HG03354 (cell line): ENCODE measurements around the gene TMEM259.

Experiments used
- ATAC-seq: cut with Tn5 transposase; IDR thresholded peaks from one replicate; pipeline ENCODE4 v1.9.1; 2021; ENCODE audit warnings: mild to moderate bottlenecking; ENCODE audit not compliant: unreplicated experiment, poor library complexity, severe bottlenecking

TMEM259 gene

DNA sequence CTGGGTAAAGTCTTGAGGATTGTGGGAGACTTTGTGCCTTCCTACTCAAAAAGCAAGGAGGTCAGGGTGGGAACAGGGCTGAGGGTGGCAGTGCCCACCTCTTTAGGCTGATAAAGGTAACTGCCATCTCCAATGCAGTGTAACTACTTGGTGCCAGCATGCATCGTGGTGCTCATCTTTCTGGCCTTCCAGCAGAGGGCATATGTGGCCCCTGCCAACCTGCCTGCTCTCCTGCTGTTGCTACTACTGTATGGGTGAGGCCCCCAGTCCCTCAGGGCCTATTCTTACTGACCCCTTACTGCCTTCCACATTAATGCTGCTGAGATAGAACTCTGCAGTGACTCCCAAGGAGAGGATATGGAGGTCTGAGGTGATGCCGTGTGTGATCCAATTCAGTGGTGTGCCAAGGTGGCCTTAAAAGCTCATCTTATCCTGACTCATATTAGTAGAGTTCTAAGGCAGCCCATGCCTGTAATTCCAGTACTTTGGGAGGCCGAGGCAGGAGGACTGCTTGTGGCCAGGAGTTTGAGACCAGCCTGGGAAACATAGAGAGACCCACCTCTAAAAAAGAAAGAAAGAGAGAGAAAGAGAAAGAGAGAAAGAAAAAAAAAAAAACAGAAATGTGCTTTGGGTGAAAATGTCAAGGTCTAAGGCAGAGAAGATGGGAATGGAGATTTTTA is 36.4 kb upstream of the TMEM259 start:
- ATAC-seq: no peak

DNA sequence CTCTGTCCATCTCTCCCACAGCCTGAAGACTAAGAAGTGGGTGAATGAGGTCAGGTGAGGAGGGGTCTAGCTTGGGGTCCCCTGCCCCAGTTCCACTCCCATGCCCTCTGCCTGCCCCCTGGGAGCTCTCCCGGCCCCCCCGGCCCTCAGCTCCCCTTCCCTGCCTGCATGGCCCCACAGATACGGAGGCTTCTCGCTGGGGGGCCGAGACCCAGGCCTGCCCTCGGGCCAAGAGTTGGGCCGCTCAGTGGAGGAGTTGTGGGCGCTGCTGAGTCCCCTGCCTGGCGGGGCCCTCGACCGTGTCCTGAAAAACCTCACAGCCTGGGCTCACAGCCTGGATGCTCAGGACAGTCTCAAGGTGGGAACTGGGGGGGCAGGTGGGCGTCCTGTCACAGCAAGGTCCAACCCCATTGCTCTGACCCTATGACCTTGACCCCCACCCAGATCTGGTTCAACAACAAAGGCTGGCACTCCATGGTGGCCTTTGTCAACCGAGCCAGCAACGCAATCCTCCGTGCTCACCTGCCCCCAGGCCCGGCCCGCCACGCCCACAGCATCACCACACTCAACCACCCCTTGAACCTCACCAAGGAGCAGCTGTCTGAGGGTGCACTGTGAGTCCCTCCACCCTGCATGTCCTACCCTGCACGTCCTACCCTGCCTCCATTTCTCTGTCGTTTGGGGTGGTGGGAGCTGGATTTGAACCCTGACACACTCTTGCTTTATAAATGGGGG is 35.1 kb upstream of the TMEM259 start:
- ATAC-seq: no peak

DNA sequence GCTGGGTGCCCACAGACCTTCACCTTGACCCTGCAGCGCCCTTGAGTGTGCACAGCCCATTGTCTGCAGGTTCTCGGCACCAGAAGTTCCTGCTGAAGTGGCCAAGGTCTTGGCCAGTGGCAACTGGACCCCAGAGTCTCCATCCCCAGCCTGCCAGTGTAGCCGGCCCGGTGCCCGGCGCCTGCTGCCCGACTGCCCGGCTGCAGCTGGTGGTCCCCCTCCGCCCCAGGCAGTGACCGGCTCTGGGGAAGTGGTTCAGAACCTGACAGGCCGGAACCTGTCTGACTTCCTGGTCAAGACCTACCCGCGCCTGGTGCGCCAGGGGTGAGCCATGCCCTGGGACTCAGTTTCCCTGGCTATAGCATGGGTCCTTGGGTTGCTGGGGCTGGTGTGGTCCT is 34.1 kb upstream of the TMEM259 start:
- no peak for ATAC-seq

DNA sequence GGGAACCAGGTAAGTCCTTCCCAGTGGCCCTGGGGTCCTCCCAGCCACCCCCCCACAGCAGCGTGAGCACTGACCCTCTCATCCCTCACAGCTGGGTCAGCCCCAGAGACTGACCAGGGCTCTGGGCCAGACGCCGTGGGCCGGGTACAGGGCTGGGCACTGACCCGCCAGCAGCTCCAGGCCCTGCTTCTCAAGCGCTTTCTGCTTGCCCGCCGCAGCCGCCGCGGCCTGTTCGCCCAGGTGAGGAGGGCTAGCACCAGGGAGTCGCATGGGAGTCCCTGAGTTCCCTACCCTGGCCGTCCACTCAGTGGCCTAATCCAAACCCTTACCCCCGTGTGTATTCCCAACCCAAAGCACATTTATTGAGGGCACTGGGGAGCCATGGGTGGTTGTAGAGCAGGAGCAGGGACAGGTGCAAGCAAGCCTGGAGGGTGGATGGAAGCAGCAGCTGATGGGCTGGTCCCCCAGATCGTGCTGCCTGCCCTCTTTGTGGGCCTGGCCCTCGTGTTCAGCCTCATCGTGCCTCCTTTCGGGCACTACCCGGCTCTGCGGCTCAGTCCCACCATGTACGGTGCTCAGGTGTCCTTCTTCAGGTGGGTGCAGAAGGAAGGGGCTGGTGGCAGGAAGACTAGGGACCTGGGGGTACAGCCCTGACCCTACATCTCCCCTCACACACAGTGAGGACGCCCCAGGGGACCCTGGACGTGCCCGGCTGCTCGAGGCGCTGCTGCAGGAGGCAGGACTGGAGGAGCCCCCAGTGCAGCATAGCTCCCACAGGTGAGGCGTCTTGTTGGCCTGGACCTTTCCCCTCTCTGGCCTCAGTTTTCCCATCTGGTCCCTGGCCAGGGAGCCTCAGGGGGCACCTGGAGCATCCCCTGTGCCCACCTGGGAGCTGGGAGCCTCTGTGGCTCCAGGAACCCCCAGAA is 33.4 kb upstream of the TMEM259 start:
- ATAC-seq: no peak

DNA sequence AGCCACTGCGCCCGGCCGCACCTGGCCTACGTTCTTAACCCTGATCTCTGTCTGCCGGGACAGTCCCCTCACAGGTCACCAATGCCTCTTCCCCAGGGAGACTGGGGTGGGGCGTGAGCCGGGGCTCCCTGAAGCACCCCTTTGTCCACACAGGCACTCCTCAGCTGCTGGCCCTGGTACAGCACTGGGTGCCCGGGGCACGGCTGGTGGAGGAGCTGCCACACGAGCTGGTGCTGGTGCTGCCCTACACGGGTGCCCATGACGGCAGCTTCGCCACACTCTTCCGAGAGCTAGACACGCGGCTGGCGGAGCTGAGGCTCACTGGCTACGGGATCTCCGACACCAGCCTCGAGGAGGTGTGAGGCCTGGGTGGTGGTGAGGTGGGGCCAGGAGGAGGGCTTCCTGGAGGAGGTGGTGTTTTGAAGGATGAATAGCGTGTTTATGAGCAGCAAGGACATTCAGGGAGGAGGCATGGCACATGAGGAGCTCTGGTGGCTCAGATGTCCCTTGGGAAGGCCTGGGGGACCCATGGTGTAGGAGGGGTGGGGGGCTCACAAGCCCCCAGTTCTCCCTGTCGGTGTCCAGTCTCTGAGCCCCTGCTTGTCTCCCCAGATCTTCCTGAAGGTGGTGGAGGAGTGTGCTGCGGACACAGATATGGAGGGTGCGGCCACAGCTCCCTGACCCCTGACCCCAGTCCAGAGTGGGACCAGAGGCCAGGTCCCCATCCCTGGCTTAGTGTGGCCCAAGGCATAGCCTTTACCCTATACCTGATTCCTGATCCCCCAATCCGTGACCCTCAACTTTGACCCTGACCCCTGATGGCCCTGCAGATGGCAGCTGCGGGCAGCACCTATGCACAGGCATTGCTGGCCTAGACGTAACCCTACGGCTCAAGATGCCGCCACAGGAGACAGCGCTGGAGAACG is 32.5 kb upstream of the TMEM259 start:
- ATAC-seq: no peak

DNA sequence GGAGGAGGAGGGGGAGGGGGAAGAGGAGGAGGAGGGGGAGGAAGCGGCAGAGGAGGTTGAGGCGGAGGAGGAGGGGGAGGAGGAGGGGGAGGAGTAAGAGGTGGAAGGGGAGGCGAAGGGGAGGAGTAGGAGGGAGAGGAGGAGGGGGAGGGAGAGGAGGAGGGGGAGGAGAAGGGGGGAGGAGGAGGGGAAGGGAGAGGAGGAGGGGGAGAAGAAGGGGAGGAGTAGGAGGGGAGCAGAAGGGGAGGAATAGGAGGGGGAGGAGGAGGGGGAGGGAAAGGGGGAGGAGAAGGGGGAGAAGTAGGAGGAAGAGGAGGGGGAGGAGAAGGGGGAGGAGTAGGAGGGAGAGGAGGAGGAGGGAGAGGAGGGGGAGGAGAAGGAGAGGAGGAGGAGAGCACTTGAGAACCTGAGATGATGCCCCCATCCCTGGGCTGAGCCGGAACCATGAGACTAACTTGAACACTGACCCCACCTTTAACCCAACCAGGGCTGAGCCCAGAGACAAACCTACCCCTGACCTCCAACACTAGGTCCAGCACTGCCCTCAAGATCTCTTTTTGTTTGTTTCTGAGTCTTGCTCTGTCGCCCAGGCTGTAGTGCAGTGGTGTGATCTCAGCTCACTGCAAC is 31.5 kb upstream of the TMEM259 start:
- ATAC-seq: no peak

DNA sequence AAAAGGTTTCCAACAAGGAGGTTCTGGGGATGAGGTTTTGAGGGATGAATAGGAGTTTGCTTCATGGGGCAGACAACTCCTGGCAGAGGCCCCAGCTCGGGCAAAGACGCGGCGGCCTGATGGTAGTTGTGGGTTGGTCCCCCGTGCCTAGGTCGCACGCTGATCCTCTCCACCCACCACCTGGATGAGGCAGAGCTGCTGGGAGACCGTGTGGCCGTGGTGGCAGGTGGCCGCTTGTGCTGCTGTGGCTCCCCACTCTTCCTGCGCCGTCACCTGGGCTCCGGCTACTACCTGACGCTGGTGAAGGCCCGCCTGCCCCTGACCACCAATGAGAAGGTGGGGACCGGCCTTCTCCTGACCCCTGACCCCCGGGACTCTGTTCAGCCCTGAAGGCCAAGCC is 30.9 kb upstream of the TMEM259 start:
- ATAC-seq: no peak

DNA sequence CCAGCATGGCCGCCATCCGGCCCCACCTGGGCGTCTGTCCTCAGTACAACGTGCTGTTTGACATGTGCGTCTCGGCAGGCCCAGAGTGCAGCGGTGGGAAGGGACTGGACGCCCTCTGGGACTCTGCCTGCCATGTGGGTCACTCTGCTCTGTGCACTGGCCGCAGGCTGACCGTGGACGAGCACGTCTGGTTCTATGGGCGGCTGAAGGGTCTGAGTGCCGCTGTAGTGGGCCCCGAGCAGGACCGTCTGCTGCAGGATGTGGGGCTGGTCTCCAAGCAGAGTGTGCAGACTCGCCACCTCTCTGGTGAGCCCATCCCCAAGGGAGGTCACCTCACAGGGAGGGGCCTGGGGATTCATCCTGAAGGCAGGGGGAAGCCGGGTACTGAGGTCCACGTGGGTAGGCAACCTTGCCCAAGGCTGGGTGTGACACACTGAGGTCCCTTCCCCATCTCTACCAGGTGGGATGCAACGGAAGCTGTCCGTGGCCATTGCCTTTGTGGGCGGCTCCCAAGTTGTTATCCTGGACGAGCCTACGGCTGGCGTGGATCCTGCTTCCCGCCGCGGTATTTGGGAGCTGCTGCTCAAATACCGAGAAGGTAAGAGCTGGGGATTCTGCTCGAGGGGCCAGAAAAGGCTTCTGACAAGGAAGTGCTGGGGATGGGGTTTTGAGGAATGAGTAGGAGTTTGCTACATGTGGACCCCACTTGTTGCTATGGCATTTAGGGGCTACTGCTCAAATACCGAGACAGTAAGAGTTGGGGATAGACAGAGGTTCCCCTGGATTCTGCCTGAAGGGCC is 30.3 kb upstream of the TMEM259 start:
- no peak for ATAC-seq

DNA sequence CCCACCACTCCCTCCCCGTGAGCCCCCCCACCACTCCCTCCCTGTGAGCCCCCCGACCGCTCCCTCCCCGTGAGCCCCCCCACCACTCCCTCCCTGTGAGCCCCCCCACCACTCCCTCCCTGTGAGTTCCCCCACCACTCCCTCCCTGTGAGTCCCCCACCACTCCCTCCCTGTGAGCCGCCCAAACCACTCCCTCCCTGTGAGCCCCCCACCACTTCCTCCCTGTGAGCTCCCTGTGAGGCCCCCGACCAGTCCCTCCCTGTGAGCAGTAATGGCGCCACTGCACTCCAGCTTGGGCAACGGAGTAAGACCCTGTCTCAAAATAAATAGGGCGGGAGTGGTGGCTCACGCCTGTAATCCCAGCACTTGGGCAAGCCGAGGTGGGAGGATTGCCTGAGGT is 28.9 kb upstream of the TMEM259 start:
- no peak for ATAC-seq

DNA sequence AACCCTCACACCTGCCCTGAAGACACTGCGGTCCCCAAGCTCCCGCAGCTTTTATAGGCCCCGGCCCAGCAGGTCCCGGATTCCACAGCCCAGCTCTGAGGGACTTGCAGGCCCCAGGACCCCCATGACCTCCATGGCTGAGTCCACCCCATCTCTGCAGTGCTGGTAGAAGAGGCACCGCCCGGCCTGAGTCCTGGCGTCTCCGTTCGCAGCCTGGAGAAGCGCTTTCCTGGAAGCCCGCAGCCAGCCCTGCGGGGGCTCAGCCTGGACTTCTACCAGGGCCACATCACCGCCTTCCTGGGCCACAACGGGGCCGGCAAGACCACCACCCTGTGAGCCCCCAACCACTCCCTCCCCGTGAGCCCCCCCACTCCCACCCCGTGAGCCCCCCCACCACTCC is 28.2 kb upstream of the TMEM259 start:
- no peak for ATAC-seq

DNA sequence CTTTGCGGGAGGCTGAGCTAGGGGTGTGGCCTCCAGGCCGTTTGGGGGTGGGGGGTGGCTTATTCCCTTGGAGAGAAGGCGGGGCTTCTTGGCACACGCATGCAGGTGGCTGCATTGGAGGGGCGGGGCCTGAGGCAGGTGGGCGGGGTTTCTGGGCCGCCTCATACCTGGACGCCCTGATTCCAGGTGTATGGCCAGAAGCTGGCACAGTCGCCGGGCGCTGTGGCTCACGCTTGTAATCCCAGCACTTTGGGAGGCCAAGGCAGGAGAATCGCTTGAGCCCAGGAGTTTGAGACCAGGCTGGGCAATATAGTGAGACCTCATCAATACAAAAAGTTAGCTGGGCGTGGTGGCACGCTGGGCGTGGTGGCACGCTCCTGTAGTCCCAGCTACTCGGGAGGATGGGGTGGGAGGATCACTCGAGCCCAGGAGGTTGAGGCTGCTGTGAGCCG is 26.8 kb upstream of the TMEM259 start:
- no peak for ATAC-seq

DNA sequence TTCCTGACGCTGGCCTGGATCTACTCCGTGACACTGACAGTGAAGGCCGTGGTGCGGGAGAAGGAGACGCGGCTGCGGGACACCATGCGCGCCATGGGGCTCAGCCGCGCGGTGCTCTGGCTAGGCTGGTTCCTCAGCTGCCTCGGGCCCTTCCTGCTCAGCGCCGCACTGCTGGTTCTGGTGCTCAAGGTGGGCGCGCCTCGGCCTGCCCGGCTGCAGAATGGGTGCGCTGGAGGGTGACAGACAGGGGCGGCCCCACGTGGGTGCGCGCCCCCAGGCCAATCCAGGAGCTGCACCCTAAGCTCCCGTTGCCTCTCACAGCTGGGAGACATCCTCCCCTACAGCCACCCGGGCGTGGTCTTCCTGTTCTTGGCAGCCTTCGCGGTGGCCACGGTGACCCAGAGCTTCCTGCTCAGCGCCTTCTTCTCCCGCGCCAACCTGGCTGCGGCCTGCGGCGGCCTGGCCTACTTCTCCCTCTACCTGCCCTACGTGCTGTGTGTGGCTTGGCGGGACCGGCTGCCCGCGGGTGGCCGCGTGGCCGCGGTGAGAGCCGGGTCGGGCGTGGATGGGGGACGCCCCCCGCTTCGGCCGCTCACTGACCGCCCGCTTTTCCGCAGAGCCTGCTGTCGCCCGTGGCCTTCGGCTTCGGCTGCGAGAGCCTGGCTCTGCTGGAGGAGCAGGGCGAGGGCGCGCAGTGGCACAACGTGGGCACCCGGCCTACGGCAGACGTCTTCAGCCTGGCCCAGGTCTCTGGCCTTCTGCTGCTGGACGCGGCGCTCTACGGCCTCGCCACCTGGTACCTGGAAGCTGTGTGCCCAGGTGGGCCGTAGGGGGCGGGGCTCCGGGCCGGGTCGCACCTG is 26.1 kb upstream of the TMEM259 start:
- ATAC-seq: no peak

DNA sequence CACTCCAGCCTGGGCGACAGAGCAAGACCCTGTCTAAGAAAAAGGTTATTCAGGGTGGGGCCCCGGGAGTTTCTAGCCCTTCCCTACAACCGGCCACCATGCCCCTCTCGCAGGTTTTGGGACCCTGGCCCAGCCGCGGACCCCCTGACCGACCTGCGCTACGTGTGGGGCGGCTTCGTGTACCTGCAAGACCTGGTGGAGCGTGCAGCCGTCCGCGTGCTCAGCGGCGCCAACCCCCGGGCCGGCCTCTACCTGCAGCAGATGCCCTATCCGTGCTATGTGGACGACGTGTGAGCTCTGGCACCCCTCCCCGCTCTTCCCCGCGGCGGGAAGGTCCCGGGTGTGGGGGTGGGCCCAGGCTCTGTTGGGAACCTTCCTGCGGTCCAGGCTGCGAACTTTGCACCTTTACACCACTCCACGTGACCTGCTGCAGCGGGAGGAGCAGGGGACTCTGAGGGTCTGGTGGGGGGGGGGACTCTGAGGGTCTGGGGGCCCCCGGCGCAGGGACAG is 25.2 kb upstream of the TMEM259 start:
- ATAC-seq: no peak

DNA sequence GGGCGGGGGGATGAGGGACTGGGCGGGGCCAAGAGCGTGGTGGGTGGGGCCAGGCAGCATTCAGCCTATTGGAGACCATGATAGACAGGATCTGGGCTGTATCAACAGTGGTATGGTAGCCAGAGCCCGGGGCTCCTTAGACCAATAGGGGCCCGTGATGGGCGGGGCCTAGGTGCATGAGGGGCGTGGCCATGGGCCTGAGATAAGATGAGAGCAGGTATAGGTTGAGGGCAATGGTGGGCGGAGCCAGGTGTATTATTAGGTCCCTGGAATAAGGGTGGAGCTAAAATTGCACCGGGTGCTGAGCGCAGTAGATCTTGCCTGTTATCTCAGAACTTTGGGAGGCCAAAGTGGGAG is 24.3 kb upstream of the TMEM259 start:
- ATAC-seq: peak; percentile 40

DNA sequence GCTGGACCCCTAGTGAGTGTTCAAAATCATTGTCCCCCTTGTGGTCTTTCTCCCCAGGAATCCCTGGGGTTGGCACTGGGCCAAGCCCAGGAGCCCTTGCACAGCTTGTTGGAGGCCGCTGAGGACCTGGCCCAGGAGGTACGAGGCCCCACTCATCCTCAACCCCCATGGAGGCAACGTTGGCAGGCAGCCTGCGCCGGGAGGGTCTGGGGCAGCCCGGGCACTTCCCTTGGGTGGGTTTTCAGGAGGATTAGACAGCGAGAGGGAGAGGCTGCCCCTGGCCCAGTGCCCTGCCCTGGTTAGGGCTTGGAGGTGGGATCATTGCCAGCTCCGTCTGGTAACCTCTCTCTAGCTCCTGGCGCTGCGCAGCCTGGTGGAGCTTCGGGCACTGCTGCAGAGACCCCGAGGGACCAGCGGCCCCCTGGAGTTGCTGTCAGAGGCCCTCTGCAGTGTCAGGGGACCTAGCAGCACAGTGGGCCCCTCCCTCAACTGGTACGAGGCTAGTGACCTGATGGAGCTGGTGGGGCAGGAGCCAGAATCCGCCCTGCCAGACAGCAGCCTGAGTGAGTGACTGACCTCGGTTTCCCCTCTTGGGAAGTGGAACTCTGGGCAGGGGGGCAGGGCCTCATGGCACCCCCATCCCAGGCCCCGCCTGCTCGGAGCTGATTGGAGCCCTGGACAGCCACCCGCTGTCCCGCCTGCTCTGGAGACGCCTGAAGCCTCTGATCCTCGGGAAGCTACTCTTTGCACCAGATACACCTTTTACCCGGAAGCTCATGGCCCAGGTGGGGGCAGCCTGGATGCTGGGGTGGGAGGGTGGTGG is 22.0 kb upstream of the TMEM259 start:
- ATAC-seq: no peak

DNA sequence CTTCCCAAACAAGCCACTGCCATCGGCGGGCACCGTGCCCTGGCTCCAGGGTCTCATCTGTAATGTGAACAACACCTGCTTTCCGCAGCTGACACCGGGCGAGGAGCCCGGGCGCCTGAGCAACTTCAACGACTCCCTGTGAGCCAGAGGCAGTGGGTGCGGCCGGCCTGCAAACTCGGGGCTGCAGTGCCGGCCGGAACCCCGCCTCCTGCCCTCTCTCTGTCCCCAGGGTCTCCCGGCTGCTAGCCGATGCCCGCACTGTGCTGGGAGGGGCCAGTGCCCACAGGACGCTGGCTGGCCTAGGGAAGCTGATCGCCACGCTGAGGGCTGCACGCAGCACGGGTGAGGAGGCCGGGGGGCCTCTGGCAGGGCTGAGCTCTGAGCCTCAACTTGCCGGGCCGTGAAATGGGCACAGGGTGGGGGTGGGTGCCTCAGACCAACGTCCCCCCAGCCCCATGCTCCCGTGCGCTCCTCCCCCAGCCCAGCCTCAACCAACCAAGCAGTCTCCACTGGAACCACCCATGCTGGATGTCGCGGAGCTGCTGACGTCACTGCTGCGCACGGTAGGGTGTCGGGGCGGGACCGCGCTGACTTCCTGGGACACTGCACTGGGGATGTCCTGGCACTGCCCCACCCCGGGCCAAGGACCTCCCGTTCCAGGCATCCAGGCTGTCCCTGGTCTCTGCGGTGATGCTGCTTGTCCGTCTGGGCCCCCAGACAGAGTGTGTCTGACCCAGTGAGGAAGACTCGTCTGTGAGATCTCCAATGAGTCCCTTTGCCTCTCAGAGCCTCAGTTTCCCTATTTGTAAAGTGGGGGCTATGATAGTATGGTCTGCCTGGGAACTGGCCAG is 21.1 kb upstream of the TMEM259 start:
- ATAC-seq: no peak
